ENCODE results near the gene PRKD3. TPM values are rescaled to one million over a fixed set of nuclear protein-coding genes. Genes with fewer than 3 reads are reported as not detected.

Gene PRKD3
- total RNA-seq, 1 experiment from 2014 or later, result 27.2 TPM

DNA sequence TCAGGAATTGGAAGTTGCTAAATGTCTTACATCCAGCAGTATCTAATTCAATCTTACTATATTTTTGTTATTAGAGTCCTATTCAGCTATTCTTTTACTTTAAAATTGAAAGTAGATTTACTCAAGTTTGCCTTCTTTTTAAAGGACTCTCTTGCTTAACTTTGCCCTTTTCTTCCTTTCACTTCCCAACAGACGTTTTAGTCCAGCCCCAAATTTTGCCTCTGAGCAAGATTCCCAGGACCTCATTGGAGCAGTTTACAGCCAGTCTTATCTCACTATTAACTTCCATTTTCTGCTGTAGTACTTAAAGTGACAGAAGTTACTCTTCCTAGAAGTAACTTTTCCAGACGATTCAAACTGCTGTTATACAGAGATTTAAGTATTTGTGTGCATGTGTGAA lies 1.7 kb upstream of the PRKD3 start:
- peaks cover 29% of the 10 kb centered on the region for H3K79me2 ChIP-seq (ENCODE audit: low read length)
- H3K27ac ChIP-seq (ENCODE audit: low read length), result no peak overlapping the region
- TF ChIP-seq, protein P1, sequence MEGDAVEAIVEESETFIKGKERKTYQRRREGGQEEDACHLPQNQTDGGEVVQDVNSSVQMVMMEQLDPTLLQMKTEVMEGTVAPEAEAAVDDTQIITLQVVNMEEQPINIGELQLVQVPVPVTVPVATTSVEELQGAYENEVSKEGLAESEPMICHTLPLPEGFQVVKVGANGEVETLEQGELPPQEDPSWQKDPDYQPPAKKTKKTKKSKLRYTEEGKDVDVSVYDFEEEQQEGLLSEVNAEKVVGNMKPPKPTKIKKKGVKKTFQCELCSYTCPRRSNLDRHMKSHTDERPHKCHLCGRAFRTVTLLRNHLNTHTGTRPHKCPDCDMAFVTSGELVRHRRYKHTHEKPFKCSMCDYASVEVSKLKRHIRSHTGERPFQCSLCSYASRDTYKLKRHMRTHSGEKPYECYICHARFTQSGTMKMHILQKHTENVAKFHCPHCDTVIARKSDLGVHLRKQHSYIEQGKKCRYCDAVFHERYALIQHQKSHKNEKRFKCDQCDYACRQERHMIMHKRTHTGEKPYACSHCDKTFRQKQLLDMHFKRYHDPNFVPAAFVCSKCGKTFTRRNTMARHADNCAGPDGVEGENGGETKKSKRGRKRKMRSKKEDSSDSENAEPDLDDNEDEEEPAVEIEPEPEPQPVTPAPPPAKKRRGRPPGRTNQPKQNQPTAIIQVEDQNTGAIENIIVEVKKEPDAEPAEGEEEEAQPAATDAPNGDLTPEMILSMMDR (conservative IDR thresholded peaks at IDR 0.05; ENCODE audit: low read depth, low read length), result no peak
- TF ChIP-seq EZH2phosphoT487 (IDR thresholded peaks at IDR 0.05; ENCODE audit: borderline replicate concordance, low read length) (no peak), EZH2 (IDR thresholded peaks at IDR 0.05; ENCODE audit: low read length, unreplicated experiment) (no peak)
- no TSS peak for BruUV-seq (replicated peaks)
- H3K9ac ChIP-seq (ENCODE audit: low read length), result no peak overlapping the region
- H3K9me3 ChIP-seq (ENCODE audit: low read length), result no peaks in the 10 kb centered on the region
- H4K20me1 ChIP-seq (ENCODE audit: low read length), result peaks cover 7% of the 10 kb centered on the region; the same call in 1 of the 2 replicates
- H3K4me1 ChIP-seq (ENCODE audit: insufficient read depth, low read length), result peaks cover 26% of the 10 kb centered on the region
- no peaks in the 10 kb centered on the region for H3K27me3 ChIP-seq (ENCODE audit: low read length)
- H2AFZ ChIP-seq (ENCODE audit: low read length), result peak overlapping the region; percentile 64
- no peaks in the 10 kb centered on the region for H3F3A ChIP-seq (ENCODE audit: low read length, unreplicated experiment)
- intact Hi-C loops (cut with micrococcal nuclease), result loop anchor here (5.0 kb wide), 2 partner anchors 66 to 261 kb away; no protein-coding TSS in a partner anchor
- POLR2A ChIA-PET (ENCODE audit: unreplicated experiment), result no interaction called here
- ATAC-seq (peak; percentile 33), DNase-seq (peak; percentile 66)
- H3K36me3 ChIP-seq (ENCODE audit: low read depth, low read length), result no peaks in the 10 kb centered on the region
- peak overlapping the region; percentile 26; the same call in 1 of the 2 replicates for H3K4me3 ChIP-seq (ENCODE audit: low read length)
- no peaks in the 10 kb centered on the region for H3K9me2 ChIP-seq (replicated peaks; ENCODE audit: low read length)
- H3K4me2 ChIP-seq (ENCODE audit: low read length), result peak overlapping the region; percentile 82
- CTCF ChIA-PET, result interaction anchor here (0.6 kb wide), 1 partner anchor 23 kb away, joined by 3 read pairs; no protein-coding TSS in a partner anchor

DNA sequence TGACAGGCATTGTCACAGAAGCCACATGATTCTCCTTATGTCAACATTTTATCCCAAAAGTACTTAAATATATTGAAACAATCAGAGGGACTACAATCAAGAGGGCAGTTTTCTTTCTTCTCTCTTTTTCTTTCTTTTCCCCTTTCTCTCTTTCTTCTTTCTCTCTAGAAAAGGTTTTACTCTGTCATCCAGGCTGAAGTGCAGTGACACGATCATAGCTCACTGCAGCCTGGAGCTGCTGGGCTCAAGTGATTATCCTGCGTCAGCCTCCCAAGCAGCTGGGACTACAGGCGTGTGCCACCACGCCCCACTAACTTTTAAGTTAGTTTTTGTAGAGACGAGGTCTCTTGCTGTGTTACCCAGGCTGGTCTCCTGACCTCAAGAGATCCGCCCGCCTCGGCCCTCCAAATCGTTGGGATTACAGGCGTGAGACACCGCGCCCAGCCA lies 1.0 kb upstream of the PRKD3 start:
- no peaks in the 10 kb centered on the region for H3F3A ChIP-seq (ENCODE audit: low read length, unreplicated experiment)
- CTCF ChIA-PET, result interaction anchor here (0.6 kb wide), 1 partner anchor 23 kb away, joined by 3 read pairs; no protein-coding TSS in a partner anchor
- peak overlapping the region; percentile 44 for H3K27ac ChIP-seq (ENCODE audit: low read length)
- peaks cover 36% of the 10 kb centered on the region for H3K79me2 ChIP-seq (ENCODE audit: low read length)
- H3K27me3 ChIP-seq (ENCODE audit: low read length), result no peaks in the 10 kb centered on the region
- H4K20me1 ChIP-seq (ENCODE audit: low read length), result peaks cover 7% of the 10 kb centered on the region; the same call in 1 of the 2 replicates
- no peaks in the 10 kb centered on the region for H3K9me3 ChIP-seq (ENCODE audit: low read length)
- peak overlapping the region; percentile 93 for H3K4me3 ChIP-seq (ENCODE audit: low read length)
- BruUV-seq (replicated peaks), result no TSS peak
- H3K4me2 ChIP-seq (ENCODE audit: low read length), result peak overlapping the region; percentile 82
- H2AFZ ChIP-seq (ENCODE audit: low read length), result peak overlapping the region; percentile 83
- peaks cover 26% of the 10 kb centered on the region for H3K4me1 ChIP-seq (ENCODE audit: insufficient read depth, low read length)
- H3K36me3 ChIP-seq (ENCODE audit: low read depth, low read length), result no peaks in the 10 kb centered on the region; the same call in 1 of the 2 replicates
- H3K9ac ChIP-seq (ENCODE audit: low read length), result peak overlapping the region; percentile 82
- no peaks in the 10 kb centered on the region for H3K9me2 ChIP-seq (replicated peaks; ENCODE audit: low read length)
- TF ChIP-seq EZH2phosphoT487 (IDR thresholded peaks at IDR 0.05; ENCODE audit: borderline replicate concordance, low read length), result no peak
- TF ChIP-seq, protein P1 (conservative IDR thresholded peaks at IDR 0.05; ENCODE audit: low read depth, low read length), result no peak
- TF ChIP-seq EZH2 (IDR thresholded peaks at IDR 0.05; ENCODE audit: low read length, unreplicated experiment), result no peak
- POLR2A ChIA-PET (ENCODE audit: unreplicated experiment), result no interaction called here
- no peak for DNase-seq
- no peak for ATAC-seq
- intact Hi-C loops (cut with micrococcal nuclease), result loop anchor here (2.0 to 5.0 kb wide), 3 partner anchors 51 to 262 kb away; no protein-coding TSS in a partner anchor

GRCh38 chr2:37324536-37324785 lies 172 bp downstream of the PRKD3 start:
- H3K9me2 ChIP-seq (replicated peaks; ENCODE audit: low read length), result no peaks in the 10 kb centered on the region
- no peak overlapping the region for H3K4me2 ChIP-seq (ENCODE audit: low read length)
- ATAC-seq, result no peak
- H3K9ac ChIP-seq (ENCODE audit: low read length), result peak overlapping the region; percentile 82
- H3K9me3 ChIP-seq (ENCODE audit: low read length), result no peaks in the 10 kb centered on the region
- H2AFZ ChIP-seq (ENCODE audit: low read length), result no peak overlapping the region; the same call in 1 of the 2 replicates
- TF ChIP-seq EZH2 (IDR thresholded peaks at IDR 0.05; ENCODE audit: low read length, unreplicated experiment), result no peak
- TF ChIP-seq EZH2phosphoT487 (IDR thresholded peaks at IDR 0.05; ENCODE audit: borderline replicate concordance, low read length), result no peak
- TF ChIP-seq, protein P1 (conservative IDR thresholded peaks at IDR 0.05; ENCODE audit: low read depth, low read length), result no peak
- peaks cover 7% of the 10 kb centered on the region; the same call in 1 of the 2 replicates for H4K20me1 ChIP-seq (ENCODE audit: low read length)
- ChIA-PET CTCF (no interaction called here), POLR2A (ENCODE audit: unreplicated experiment) (no interaction called here)
- intact Hi-C loops (cut with micrococcal nuclease), result loop anchor here (2.0 kb wide), 1 partner anchor 52 kb away; no protein-coding TSS in a partner anchor
- H3K36me3 ChIP-seq (ENCODE audit: low read depth, low read length), result no peaks in the 10 kb centered on the region; the same call in 1 of the 2 replicates
- peaks cover 46% of the 10 kb centered on the region for H3K79me2 ChIP-seq (ENCODE audit: low read length)
- no peaks in the 10 kb centered on the region for H3F3A ChIP-seq (ENCODE audit: low read length, unreplicated experiment)
- no TSS peak for BruUV-seq (replicated peaks)
- peak overlapping the region; percentile 93 for H3K4me3 ChIP-seq (ENCODE audit: low read length)
- peaks cover 26% of the 10 kb centered on the region for H3K4me1 ChIP-seq (ENCODE audit: insufficient read depth, low read length)
- H3K27ac ChIP-seq (ENCODE audit: low read length), result no peak overlapping the region
- DNase-seq, result no peak
- no peaks in the 10 kb centered on the region for H3K27me3 ChIP-seq (ENCODE audit: low read length)
